K562 (cell line): ENCODE results near the gene PRR35. TPM values are rescaled to one million over a fixed set of nuclear protein-coding genes. Genes with fewer than 3 reads are reported as not detected.

ENCODE experiments used
- CBFA2T3 ChIP-seq: fragments of 450-650 bp; IDR thresholded peaks from 2 replicates; pipeline ENCODE4 v1.6.1; 2017
- PRPF4 ChIP-seq: fragments of 200-400 bp; formaldehyde crosslinking; IDR thresholded peaks from one replicate; pipeline ENCODE4 v1.6.1; 2017; ENCODE audit warnings: low read length, low read depth, mild to moderate bottlenecking; ENCODE audit not compliant: insufficient read depth, poor library complexity, severe bottlenecking
- RFX7 ChIP-seq: fragments of 250-450 bp; sonication (Bioruptor Pico); IDR thresholded peaks from 2 replicates; pipeline ENCODE4 v1.5.1; 2021; ENCODE audit warnings: mild to moderate bottlenecking
- polyA plus RNA-seq, 8 experiments: library from polyadenylated mRNA; depleted of rRNA in 4 of 8; stranded (reverse) in 5 of 8; unstranded in 3 of 8; fragments of >200 nt; fragmentation: Nextera tagmentation in 2 of 8; fragmentation: Illumina TruSeq in 1 of 8; extraction: Ambion mirVana in 2 of 8; extraction: Trizol in 1 of 8; gene quantifications; 2 replicates each; pipeline versions ENCODE4 v1.2.1 to v1.2.3, GENCODE V29; 2011 to 2014; ENCODE audit warnings: inconsistent platforms in 1 of 8, missing spikeins in 1 of 8
- total RNA-seq, 7 experiments: library from RNA; depleted of rRNA in 6 of 7; stranded (reverse); fragments of >200 nt in 6 of 7; fragmentation: Illumina TruSeq in 2 of 7; extraction: Trizol in 2 of 7; gene quantifications; 2 replicates each; pipeline versions ENCODE4 v1.2.1 to v1.2.3, GENCODE V29; 2011 to 2021; ENCODE audit warnings: low replicate concordance in 1 of 7
- TF ChIP-seq, protein P1 (sequence below), 2 experiments: fragments of 450-650 bp; IDR thresholded peaks; 2 replicates each; pipeline ENCODE4 v1.6.1; 2016; ENCODE audit warnings: mild to moderate bottlenecking in 2 of 2, borderline replicate concordance in 1 of 2, low read depth in 1 of 2, moderate library complexity in 1 of 2
- TF ChIP-seq, protein P2 (sequence below): IDR thresholded peaks from 2 replicates; pipeline ENCODE4 v1.6.1; 2011; ENCODE audit not compliant: insufficient read length; ENCODE audit errors: extremely low read depth
- TF ChIP-seq, protein P3 (sequence below): fragments of 450-650 bp; IDR thresholded peaks from 2 replicates; pipeline ENCODE4 v1.6.1; 2016; ENCODE audit warnings: mild to moderate bottlenecking, moderate library complexity

PRR35 gene
- total and polyA plus RNA-seq, 9 of the 15 experiments (the other 6 are each of a cell fraction or from before 2014, with no cell fraction given) = 0.17 to 0.45 (median 0.21) TPM; not detected in 5

DNA sequence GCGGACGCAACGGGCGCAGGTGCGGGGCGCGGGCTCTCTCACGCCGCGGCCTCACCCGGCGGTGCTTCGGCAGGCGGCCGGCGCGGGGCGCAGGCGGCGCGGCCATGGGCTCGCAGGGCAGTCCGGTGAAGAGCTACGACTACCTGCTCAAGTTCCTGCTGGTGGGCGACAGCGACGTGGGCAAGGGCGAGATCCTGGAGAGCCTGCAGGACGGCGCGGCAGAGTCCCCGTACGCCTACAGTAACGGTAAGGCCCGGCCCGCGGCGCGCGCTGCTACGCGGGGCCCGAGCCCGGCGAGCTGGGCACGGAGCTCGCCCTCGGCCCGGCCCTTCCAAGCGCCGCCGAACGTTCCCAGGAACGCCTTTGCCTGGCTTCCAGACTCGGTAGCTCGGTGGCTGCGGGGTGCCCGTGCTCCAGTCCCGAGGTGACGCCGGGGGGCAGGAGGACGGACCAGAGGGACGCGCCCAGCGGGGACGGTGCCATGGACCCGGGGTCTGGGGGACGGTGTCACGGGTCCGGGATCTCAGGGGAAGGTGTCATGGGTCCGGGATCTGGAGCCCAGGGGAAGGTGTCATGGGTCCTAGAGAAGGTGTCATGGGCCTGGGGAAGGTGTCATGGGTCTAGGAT is 30.1 kb downstream of the PRR35 start (continued):
- TF ChIP-seq, protein P1, sequence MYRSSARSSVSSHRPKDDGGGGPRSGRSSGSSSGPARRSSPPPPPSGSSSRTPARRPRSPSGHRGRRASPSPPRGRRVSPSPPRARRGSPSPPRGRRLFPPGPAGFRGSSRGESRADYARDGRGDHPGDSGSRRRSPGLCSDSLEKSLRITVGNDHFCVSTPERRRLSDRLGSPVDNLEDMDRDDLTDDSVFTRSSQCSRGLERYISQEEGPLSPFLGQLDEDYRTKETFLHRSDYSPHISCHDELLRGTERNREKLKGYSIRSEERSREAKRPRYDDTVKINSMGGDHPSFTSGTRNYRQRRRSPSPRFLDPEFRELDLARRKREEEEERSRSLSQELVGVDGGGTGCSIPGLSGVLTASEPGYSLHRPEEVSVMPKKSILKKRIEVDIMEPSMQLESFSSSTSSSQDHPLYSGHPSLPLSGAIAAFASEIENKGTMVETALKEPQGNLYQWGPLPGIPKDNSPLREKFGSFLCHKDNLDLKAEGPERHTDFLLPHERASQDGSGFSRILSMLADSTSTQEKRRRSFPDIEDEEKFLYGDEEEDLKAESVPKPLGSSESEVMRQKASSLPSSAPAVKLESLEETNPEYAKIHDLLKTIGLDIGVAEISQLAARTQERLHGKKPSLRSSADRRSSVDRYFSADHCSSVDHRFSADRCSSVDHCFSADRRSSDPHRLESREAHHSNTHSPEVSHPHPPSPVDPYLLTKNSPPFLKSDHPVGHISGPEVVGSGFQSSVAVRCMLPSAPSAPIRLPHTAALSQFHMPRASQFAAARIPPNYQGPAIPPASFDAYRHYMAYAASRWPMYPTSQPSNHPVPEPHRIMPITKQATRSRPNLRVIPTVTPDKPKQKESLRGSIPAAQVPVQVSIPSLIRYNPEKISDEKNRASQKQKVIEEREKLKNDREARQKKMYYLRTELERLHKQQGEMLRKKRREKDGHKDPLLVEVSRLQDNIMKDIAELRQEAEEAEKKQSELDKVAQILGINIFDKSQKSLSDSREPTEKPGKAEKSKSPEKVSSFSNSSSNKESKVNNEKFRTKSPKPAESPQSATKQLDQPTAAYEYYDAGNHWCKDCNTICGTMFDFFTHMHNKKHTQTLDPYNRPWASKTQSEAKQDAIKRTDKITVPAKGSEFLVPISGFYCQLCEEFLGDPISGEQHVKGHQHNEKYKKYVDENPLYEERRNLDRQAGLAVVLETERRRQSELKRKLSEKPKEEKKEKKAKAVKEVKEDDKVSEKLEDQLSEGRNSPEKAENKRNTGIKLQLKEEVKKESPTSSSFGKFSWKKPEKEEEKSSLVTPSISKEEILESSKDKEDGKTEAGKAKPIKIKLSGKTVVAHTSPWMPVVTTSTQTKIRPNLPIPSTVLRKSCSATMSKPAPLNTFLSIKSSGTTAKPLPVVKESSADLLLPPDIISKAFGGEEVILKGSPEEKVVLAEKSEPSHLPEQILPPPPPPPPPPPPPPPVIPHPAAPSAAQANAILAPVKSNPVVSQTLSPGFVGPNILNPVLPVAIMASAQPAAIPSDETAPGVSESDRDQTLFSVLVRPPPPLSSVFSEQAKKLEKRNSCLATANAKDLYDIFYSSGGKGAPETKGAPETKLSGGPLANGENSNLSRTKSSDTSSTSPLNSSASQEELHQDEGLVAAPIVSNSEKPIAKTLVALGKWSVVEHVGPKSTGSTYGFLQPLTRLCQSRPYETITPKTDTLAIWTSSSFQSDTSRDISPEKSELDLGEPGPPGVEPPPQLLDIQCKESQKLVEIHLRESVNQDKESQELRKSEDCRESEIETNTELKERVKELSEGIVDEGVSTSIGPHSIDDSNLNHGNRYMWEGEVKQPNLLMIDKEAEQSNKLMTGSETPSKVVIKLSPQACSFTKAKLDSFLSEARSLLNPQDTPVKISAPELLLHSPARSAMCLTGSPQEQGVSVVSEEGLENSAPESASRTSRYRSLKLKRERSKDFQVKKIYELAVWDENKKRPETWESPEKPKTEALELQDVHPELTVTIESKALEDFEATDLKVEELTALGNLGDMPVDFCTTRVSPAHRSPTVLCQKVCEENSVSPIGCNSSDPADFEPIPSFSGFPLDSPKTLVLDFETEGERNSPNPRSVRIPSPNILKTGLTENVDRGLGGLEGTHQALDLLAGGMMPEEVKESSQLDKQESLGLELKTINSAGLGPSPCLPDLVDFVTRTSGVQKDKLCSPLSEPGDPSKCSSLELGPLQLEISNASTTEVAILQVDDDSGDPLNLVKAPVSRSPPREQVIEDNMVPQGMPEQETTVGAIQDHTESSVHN (IDR thresholded peaks at IDR 0.05; ENCODE audit: borderline replicate concordance in 1 of 2, low read depth in 1 of 2) = no peak
- TF ChIP-seq CBFA2T3 = no peak
- no peak for TF ChIP-seq PRPF4
- TF ChIP-seq RFX7 (CRISPR knock-in tag) = no peak
- TF ChIP-seq, protein P2, sequence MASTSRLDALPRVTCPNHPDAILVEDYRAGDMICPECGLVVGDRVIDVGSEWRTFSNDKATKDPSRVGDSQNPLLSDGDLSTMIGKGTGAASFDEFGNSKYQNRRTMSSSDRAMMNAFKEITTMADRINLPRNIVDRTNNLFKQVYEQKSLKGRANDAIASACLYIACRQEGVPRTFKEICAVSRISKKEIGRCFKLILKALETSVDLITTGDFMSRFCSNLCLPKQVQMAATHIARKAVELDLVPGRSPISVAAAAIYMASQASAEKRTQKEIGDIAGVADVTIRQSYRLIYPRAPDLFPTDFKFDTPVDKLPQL = no peak
- TF ChIP-seq, protein P3, sequence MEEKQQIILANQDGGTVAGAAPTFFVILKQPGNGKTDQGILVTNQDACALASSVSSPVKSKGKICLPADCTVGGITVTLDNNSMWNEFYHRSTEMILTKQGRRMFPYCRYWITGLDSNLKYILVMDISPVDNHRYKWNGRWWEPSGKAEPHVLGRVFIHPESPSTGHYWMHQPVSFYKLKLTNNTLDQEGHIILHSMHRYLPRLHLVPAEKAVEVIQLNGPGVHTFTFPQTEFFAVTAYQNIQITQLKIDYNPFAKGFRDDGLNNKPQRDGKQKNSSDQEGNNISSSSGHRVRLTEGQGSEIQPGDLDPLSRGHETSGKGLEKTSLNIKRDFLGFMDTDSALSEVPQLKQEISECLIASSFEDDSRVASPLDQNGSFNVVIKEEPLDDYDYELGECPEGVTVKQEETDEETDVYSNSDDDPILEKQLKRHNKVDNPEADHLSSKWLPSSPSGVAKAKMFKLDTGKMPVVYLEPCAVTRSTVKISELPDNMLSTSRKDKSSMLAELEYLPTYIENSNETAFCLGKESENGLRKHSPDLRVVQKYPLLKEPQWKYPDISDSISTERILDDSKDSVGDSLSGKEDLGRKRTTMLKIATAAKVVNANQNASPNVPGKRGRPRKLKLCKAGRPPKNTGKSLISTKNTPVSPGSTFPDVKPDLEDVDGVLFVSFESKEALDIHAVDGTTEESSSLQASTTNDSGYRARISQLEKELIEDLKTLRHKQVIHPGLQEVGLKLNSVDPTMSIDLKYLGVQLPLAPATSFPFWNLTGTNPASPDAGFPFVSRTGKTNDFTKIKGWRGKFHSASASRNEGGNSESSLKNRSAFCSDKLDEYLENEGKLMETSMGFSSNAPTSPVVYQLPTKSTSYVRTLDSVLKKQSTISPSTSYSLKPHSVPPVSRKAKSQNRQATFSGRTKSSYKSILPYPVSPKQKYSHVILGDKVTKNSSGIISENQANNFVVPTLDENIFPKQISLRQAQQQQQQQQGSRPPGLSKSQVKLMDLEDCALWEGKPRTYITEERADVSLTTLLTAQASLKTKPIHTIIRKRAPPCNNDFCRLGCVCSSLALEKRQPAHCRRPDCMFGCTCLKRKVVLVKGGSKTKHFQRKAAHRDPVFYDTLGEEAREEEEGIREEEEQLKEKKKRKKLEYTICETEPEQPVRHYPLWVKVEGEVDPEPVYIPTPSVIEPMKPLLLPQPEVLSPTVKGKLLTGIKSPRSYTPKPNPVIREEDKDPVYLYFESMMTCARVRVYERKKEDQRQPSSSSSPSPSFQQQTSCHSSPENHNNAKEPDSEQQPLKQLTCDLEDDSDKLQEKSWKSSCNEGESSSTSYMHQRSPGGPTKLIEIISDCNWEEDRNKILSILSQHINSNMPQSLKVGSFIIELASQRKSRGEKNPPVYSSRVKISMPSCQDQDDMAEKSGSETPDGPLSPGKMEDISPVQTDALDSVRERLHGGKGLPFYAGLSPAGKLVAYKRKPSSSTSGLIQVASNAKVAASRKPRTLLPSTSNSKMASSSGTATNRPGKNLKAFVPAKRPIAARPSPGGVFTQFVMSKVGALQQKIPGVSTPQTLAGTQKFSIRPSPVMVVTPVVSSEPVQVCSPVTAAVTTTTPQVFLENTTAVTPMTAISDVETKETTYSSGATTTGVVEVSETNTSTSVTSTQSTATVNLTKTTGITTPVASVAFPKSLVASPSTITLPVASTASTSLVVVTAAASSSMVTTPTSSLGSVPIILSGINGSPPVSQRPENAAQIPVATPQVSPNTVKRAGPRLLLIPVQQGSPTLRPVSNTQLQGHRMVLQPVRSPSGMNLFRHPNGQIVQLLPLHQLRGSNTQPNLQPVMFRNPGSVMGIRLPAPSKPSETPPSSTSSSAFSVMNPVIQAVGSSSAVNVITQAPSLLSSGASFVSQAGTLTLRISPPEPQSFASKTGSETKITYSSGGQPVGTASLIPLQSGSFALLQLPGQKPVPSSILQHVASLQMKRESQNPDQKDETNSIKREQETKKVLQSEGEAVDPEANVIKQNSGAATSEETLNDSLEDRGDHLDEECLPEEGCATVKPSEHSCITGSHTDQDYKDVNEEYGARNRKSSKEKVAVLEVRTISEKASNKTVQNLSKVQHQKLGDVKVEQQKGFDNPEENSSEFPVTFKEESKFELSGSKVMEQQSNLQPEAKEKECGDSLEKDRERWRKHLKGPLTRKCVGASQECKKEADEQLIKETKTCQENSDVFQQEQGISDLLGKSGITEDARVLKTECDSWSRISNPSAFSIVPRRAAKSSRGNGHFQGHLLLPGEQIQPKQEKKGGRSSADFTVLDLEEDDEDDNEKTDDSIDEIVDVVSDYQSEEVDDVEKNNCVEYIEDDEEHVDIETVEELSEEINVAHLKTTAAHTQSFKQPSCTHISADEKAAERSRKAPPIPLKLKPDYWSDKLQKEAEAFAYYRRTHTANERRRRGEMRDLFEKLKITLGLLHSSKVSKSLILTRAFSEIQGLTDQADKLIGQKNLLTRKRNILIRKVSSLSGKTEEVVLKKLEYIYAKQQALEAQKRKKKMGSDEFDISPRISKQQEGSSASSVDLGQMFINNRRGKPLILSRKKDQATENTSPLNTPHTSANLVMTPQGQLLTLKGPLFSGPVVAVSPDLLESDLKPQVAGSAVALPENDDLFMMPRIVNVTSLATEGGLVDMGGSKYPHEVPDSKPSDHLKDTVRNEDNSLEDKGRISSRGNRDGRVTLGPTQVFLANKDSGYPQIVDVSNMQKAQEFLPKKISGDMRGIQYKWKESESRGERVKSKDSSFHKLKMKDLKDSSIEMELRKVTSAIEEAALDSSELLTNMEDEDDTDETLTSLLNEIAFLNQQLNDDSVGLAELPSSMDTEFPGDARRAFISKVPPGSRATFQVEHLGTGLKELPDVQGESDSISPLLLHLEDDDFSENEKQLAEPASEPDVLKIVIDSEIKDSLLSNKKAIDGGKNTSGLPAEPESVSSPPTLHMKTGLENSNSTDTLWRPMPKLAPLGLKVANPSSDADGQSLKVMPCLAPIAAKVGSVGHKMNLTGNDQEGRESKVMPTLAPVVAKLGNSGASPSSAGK = no peak
